Activated T-cell treated with anti-CD3 and anti-CD28 coated beads, Interleukin-2, amount 50 U/mL, for 24 hours (primary cell): ENCODE results near the gene PRR35.

ENCODE experiments used
- DNase-seq: peaks from one replicate; pipeline ENCODE4 v3.0.0-alpha.2; 2020
- H3K27ac Mint-ChIP-seq: 2 replicates; pipeline ENCODE4 v1.8.0; 2020; ENCODE audit warnings: mild to moderate bottlenecking, mixed read lengths
- H3K27me3 Mint-ChIP-seq: 2 replicates; pipeline ENCODE4 v1.8.0; 2020; ENCODE audit warnings: mixed read lengths
- H3K36me3 Mint-ChIP-seq: 2 replicates; pipeline ENCODE4 v1.8.0; 2020; ENCODE audit warnings: low read depth, mixed read lengths
- H3K4me1 Mint-ChIP-seq: 2 replicates; pipeline ENCODE4 v1.8.0; 2020; ENCODE audit warnings: low read depth, mixed read lengths
- H3K4me3 Mint-ChIP-seq: 2 replicates; pipeline ENCODE4 v1.8.0; 2020; ENCODE audit warnings: mild to moderate bottlenecking, moderate library complexity, mixed read lengths
- H3K9me3 Mint-ChIP-seq: 2 replicates; pipeline ENCODE4 v1.8.0; 2020; ENCODE audit warnings: mixed read lengths

Gene PRR35

DNA sequence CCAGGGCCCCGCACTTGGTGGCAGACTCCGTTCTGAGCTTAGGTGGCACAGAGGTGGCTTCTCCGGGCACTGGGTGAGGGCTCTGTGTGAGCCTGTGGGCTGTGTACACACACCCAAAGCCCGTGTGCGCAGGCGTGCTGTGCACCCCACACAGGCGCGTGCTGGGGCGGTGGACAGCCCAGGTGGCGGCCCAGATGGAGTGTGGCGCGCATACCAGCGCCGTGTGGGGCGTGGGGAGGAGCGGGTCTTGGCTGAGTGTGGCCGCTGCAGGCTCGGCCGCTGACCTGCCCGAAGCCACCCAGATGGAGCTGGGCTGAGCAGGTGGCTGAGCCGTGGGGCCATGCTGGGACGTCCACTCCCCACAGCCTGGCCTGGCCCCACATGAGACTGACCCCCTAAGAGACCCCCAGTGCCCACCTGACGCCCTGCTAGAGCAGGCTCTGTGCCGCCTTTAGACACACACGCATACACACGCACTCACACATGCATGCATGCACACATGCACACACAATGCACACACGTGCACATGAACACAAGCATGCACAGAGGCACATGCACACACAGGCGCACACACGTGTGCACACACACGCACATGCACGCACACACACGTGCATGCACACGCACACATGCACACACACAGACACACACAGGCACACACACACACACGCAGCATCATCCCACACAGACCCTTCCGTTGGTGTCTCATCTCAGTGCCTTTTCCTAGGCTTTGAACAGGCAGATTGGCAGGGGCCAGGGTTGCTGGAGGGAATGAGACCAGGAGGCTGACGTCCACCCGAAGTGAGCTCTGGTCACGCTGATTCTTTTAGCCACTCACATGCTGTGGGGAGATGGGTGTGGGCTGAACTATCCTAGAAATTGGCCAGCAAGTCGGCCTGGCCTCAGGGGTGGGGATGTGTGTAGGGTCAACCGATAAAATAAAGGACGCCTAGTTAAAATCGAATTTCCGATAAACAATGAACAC, 2.1 kb downstream of the PRR35 start:
- H3K27ac Mint-ChIP-seq = no peak overlapping the region
- no peak overlapping the region for H3K4me3 Mint-ChIP-seq
- H3K36me3 Mint-ChIP-seq = no peaks in the 10 kb centered on the region
- no peaks in the 10 kb centered on the region for H3K9me3 Mint-ChIP-seq
- DNase-seq = no peak
- H3K4me1 Mint-ChIP-seq = peaks cover 11% of the 10 kb centered on the region
- peaks cover 23% of the 10 kb centered on the region for H3K27me3 Mint-ChIP-seq

DNA sequence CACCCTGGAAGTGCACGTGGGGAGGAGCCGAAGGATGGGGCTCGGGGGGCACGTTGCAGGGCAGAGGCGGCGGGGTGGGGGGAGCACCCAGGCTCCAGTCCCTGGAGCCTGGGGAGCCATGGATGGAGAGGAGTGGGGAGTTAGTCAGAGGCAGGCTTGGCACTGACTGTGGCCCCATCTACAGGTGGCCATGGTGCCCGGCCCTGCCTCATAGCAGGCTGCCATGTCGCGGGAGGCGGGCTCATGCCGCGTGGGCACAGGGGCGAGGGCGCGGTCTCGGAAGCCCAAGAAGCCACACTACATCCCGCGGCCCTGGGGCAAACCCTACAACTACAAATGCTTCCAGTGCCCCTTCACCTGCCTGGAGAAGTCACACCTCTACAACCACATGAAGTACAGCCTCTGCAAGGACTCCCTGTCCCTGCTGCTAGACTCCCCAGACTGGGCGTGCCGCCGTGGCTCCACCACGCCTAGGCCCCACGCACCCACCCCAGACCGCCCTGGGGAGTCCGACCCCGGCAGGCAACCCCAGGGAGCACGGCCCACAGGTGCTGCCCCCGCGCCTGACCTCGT, 3.0 kb downstream of the PRR35 start:
- H3K27ac Mint-ChIP-seq = no peak overlapping the region
- H3K36me3 Mint-ChIP-seq = no peaks in the 10 kb centered on the region
- H3K9me3 Mint-ChIP-seq = no peaks in the 10 kb centered on the region

DNA sequence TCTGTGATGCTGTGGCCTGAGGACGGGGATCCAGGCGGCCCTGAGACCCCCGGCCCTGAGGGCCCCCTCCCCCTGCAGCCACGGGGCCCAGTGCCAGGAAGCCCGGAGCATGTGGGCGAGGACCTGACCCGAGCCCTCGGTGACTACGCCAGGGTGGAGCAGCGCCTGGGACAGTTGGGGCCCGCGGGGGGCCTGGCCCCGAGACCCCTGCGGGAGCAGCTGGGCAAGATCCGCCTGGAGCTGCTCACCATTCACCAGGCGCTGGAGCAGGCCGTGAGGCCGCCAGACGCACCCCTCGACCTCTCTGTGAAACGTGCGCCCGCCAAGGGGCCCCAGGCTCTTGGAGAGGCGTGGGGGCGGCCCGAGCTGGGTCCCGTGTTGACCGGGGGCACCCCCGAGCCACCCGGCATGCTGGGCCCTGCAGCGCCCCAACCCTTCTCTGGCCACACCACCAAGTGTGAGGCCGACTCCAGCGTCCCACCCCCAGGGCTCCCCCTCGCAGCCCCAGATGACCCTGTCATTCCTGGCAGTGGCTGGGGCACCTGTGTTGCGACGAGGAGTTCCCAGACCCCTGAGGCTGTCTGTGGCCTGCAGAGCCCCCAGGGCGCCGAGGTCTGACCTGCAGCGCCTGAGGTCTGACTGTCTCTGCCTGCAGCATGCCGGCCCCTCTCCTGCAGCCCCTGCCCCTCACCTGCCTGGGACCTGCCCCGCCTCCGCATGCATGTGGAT, 4.7 kb downstream of the PRR35 start:
- DNase-seq = no peak
- H3K4me3 Mint-ChIP-seq = no peak overlapping the region
- H3K36me3 Mint-ChIP-seq = no peaks in the 10 kb centered on the region
- H3K4me1 Mint-ChIP-seq = peaks cover 16% of the 10 kb centered on the region
- no peaks in the 10 kb centered on the region for H3K9me3 Mint-ChIP-seq
- no peak overlapping the region for H3K27ac Mint-ChIP-seq
- peaks cover 12% of the 10 kb centered on the region for H3K27me3 Mint-ChIP-seq

More for the DNA sequence above, 3.0 kb downstream of the PRR35 start:
- Mint-ChIP-seq H3K27me3 (peaks cover 23% of the 10 kb centered on the region), H3K4me3 (no peak overlapping the region), H3K4me1 (peaks cover 12% of the 10 kb centered on the region)
- DNase-seq = no peak

DNA sequence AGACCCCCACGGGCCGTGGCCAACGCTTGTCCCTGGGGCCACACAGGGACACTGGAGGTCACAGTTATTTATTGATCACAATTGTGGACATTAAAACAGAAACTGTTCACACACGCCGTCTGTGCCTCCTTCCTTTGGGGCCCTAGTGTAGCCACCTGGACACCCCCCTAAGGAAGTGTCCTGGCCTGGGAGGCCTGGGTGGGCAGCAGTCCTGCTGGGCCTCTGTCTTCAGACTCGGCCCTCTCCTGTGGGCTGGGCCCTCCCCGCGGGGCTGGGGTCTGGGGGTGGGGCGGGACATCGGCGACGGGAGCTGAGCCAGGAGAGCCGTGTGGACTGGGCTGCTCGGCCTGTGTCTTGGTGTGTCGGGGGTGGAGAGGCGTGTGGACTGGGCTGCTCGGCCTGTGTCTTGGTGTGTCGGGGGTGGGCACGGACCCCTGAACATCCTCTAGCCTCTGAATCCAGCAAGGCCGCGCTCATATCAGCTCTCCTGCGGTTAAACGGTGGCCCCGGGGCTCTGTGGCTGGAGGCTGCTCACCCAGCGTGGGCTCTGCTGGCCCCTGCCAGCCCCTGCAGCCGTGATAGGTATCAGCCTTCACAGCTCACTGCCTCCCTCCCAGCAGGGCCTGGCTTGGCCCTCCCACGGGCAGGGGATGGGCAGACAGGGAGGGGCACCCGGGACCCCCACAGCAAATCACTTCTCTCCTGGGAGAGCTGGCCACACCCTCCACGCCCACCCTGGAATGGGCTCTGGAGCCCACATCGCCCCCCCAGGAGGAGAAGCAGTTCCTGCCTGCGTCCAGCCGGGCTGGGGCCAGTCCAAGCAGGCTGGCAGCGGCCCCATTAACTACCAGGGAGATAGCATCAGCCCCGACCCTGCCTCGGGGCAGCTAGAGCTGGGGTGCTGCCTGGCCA, 5.5 kb downstream of the PRR35 start:
- Mint-ChIP-seq H3K4me3 (no peak overlapping the region), H3K4me1 (peaks cover 17% of the 10 kb centered on the region), H3K9me3 (no peaks in the 10 kb centered on the region), H3K36me3 (peaks cover 2% of the 10 kb centered on the region), H3K27me3 (peaks cover 12% of the 10 kb centered on the region), H3K27ac (no peak overlapping the region)
- no peak for DNase-seq

DNA sequence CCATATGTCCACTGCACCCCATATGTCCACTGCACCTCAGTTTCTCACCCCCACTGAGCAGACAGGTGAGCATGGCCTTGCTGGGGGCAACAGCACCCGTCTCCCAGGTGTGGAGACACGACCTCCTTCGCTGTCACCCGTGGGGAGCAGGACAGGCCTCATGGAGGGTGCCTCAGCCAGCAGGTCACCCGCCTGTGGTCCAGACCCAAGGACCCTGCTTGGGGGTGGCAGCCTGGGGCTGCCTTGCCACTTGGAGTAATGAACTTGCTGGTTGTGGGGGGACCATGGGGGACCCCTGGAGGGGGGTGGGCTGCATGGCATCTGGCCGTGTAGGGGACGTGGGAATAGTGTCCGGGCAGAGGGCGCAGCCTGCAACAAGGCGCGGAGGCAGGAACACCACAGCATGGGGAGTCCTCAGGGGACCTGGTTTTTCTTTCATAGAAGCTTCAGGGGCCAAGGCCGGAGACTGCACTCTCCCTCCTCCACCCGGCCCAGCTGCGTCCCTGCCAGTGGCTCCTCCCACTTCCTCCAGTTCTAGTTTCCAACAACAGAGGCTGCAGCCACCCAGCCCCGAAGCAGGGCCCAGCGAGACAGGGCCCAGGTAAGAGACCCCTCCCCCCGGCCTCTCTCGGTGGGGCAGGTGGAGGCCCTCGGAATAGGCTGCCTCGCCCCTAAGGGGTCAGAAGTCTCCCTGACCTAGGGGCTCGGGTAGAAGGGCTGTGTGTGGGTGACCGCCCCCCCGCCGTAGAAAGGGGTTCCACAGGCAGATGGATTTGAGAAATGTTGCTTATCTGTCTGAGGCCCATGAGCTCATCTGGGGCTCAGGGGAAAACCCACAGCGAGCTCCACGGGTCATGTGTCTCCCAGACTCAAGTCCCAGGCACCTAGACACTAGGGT, 6.5 kb downstream of the PRR35 start, which contains the start of gene NHLRC4:
Gene NHLRC4 (plus strand): TSS at position 531 of the 898 bp plus-strand sequence. CDS start 1,043 bp downstream, outside the sequence.
- peak within 1 kb of the TSS; percentile 77 for H3K27ac Mint-ChIP-seq
- peaks cover 2% of the 10 kb centered on the region for H3K36me3 Mint-ChIP-seq
- peak; percentile 67 for DNase-seq
- no peaks in the 10 kb centered on the region for H3K9me3 Mint-ChIP-seq
- peaks cover 28% of the 10 kb centered on the region for H3K4me1 Mint-ChIP-seq
- peak within 1 kb of the TSS; percentile 61 for H3K4me3 Mint-ChIP-seq
- H3K27me3 Mint-ChIP-seq = peaks cover 9% of the 10 kb centered on the region

DNA sequence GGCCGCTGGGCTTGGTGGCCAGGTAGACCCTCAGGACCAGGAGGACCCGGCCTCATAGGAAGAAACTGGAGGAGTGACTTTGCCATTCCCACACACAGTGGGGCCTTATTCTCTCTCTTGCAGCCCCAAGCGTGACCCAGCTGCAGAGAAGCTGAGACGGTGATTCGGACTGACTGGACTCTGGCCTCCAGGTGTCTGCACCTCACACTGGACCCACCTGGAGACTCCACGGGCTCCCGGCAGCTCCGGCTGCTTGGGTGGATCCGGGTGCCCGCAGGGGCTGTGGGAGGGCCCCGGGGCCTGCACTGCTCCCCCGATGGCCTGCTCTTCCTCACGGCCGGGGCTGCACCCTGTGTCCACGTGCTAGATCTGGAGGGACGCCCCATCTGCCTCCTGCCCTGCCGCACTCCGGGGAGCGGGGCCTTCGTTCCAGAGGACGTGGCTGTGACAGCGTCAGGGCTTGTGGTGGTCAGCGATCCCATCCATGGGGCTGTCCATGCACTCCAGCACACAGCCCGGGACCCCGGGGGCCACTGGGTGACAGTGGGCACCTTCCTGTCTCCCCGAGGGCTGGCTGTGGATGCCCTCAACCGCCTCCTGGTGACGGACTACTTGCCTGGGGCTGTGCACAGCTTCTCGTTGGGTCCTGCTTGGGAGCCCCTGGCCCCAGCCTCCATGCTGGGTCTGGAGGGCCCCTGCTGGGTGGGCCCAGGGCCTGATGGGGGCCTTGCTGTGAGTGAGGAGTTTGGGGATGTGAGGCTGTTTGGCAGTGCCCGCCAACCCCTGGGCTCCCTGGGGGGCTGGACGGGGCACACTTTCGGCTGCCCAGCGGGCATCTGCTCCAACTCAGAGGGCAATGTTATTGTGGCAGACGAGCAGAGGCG, 7.4 kb downstream of the PRR35 start:
- peaks cover 31% of the 10 kb centered on the region for H3K4me1 Mint-ChIP-seq
- no peaks in the 10 kb centered on the region for H3K9me3 Mint-ChIP-seq
- H3K27me3 Mint-ChIP-seq = peaks cover 2% of the 10 kb centered on the region

DNA sequence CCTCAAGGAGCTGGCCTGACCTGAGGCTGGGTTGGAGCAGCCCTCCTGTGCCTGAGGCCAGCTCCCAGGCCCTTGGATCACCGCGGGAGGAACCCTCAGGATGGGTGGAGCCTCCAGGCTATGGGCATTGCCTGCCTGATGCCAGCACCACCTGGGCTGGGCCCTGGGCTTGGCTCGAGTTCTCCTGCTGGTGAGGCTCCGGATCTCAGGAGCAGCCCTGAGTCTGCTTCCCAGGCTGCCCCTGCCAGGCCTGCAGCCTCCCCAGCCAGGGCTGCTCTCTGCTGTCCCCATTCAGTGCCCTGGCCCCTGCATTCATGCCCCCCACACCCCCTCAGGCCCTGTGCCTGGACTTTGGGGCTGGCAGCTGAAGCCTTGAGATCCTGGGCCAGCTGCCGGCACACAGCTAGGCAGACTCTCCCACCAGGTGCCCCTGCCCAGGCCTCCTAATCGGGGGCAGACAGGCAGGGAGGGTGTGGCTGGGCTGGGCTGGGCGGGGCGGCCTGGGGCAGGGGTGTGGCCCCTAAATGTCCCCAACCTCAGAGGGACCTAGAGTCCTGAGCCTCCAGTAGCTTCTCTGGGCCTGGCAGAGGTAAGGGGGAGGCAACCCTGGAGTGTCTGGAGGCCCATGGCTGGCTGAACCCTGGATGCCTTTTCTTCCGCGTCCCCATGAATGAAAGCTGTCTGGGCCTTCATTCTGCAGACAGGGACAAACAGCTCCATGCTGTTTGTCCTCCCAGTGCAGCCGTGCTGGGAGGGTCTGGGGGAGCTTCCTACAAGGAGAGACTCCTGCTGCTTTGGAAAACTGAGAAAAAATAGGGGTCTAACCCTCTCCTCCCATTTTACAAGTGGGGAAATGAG, 8.4 kb downstream of the PRR35 start:
- no peak for DNase-seq
- peaks cover 2% of the 10 kb centered on the region for H3K36me3 Mint-ChIP-seq
- H3K4me1 Mint-ChIP-seq = peaks cover 31% of the 10 kb centered on the region
- H3K27ac Mint-ChIP-seq = peak overlapping the region; percentile 95
- peak overlapping the region; percentile 86 for H3K4me3 Mint-ChIP-seq
- no peaks in the 10 kb centered on the region for H3K27me3 Mint-ChIP-seq
- H3K9me3 Mint-ChIP-seq = no peaks in the 10 kb centered on the region

More for the DNA sequence above, 7.4 kb downstream of the PRR35 start:
- Mint-ChIP-seq H3K4me3 (peak overlapping the region; percentile 61), H3K27ac (peak overlapping the region; percentile 77), H3K36me3 (peaks cover 2% of the 10 kb centered on the region)
- DNase-seq = no peak

DNA sequence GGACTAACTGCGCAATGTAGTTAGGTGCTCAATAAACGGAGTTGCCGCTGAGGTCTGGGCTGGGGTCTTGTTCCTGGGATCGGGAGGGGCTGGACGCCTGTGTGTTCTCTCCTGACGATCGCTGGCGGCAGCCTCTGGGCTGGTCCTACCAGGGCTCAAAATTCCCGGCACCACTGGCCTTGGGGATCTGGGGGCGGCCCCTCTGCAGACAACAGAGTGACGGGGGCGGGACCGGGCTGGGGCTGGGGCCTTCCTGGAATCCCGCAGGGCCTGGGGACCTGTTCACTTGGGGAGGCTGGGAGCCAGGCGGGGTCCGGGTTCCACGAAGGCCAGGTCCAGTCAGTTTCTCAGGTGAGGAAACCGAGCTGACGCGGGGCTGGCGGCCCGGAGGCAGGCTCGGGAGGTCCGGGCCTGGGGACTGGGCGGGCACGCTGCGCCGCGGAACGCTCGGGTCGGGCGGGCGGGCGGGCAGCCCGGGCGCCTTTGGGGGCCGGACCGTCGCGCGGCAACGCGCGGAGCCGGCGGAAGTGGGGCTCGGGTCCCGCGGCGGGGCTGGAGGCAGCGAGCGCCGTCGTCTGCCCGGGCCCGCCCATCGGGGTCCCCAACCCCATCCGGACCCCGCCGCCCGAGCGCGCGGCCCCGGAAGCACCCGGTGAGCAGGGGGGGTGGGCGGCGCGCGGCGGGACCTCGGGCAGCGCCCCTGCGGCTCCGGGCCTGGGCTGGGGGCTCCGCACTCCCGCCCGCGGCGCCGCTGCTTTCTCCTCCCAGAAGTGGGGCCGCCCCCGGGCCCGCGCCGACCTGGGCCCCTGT, 9.5 kb downstream of the PRR35 start, which contains the start of gene PIGQ:
Gene PIGQ (plus strand): TSS at position 524 of the 810 bp plus-strand sequence. CDS start 4,107 bp downstream, outside the sequence.
- Mint-ChIP-seq H3K27me3 (no peaks in the 10 kb centered on the region), H3K36me3 (peaks cover 6% of the 10 kb centered on the region), H3K9me3 (no peaks in the 10 kb centered on the region), H3K27ac (peak within 1 kb of the TSS; percentile 95), H3K4me3 (peak within 1 kb of the TSS; percentile 87), H3K4me1 (peaks cover 31% of the 10 kb centered on the region)
- peak; percentile 86 for DNase-seq

DNA sequence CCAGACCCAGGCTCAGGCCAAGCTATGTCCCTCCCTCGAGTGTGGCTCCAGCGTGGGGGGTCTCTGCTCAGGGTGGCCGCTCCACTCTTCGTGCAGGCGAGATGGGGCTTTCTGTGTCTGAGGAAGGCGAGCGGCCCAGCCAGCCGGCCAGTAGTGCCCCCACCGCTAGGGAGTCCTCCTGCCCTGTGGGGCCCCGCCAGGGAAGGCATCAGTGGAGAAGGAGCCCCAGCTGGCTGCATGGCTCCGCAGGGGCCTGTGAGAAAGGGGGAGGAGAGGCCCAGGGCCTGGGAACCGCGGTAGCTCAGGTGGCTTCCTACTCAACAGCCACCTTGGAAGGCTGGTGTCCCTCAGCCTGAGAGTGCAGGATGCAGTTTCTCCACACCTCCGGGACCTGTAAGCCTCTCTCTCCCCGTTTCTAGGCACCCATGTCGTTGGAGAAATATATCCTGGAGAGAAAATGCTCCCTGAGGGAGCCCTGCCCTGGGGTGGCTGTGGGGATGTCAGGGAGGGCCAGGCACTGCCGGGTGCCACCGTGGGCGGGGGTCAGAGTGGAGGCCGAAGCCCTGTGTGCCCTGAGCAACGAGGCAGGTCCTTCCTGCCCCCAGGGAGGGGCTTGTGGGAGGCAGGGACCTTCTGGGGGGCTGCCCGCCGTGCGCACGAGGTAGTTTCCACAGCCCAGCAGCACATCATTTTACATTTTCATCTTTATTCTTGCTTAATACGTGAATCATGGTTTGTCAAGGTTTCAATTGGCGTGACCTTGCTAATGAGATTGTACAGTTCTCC, 12.9 kb downstream of the PRR35 start:
- no peak overlapping the region for H3K4me3 Mint-ChIP-seq
- H3K27me3 Mint-ChIP-seq = no peaks in the 10 kb centered on the region
- no peaks in the 10 kb centered on the region for H3K9me3 Mint-ChIP-seq
- H3K4me1 Mint-ChIP-seq = peaks cover 21% of the 10 kb centered on the region
- H3K27ac Mint-ChIP-seq = no peak overlapping the region
- peaks cover 14% of the 10 kb centered on the region for H3K36me3 Mint-ChIP-seq
- DNase-seq = no peak

DNA sequence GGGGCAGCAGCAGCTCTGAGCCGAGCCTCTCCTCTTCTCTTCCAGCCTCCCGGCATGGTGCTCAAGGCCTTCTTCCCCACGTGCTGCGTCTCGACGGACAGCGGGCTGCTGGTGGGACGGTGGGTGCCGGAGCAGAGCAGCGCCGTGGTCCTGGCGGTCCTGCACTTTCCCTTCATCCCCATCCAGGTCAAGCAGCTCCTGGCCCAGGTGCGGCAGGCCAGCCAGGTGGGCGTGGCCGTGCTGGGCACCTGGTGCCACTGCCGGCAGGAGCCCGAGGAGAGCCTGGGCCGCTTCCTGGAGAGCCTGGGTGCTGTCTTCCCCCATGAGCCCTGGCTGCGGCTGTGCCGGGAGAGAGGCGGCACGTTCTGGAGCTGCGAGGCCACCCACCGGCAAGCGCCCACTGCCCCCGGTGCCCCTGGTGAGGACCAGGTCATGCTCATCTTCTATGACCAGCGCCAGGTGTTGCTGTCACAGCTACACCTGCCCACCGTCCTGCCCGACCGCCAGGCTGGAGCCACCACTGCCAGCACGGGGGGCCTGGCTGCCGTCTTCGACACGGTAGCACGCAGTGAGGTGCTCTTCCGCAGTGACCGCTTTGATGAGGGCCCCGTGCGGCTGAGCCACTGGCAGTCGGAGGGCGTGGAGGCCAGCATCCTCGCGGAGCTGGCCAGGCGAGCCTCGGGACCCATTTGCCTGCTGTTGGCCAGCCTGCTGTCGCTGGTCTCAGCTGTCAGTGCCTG, 14.0 kb downstream of the PRR35 start:
- DNase-seq = no peak
- Mint-ChIP-seq H3K27me3 (no peaks in the 10 kb centered on the region), H3K4me3 (no peak overlapping the region), H3K36me3 (peaks cover 14% of the 10 kb centered on the region), H3K4me1 (peaks cover 19% of the 10 kb centered on the region), H3K27ac (no peak overlapping the region), H3K9me3 (no peaks in the 10 kb centered on the region)
